Psoas muscle (tissue), 8 donors: Measurements from ENCODE around the gene RAC3. TPM values are rescaled to one million over a fixed set of nuclear protein-coding genes. Genes with fewer than 3 reads are reported as not detected.

ENCODE experiments used
- ATAC-seq, 4 donors: fragments of 200-7000 bp; cut with Tn5 transposase; one replicate each; pipeline ENCODE4 v1.9.1; 2020; ENCODE audit warnings: moderate library complexity in 3 of 4, mild to moderate bottlenecking in 2 of 4
- DNase-seq, 2 donors: peaks; one replicate each; pipeline ENCODE4 v3.0.0-alpha.2; 2020
- H3K27ac ChIP-seq: fragments of 200-600 bp; one replicate; pipeline ENCODE4 v1.8.0; 2022
- H3K27me3 ChIP-seq, 3 donors: fragments of 200-600 bp in 1 of 3; one replicate each; pipeline versions ENCODE4 v1.6.1 to v1.8.0; 2013 to 2022; ENCODE audit warnings: low read length in 2 of 3, mild to moderate bottlenecking in 2 of 3, moderate library complexity in 1 of 3; ENCODE audit not compliant: insufficient read depth in 3 of 3
- H3K36me3 ChIP-seq, 2 donors: fragments of 200-600 bp in 1 of 2; one replicate each; pipeline versions ENCODE4 v1.6.1 to v1.8.0; 2013 to 2022; ENCODE audit warnings: low read depth in 1 of 2, mild to moderate bottlenecking in 1 of 2, moderate library complexity in 1 of 2; ENCODE audit not compliant: insufficient read depth in 1 of 2
- H3K4me1 ChIP-seq: fragments of 200-600 bp; one replicate; pipeline ENCODE4 v1.8.0; 2022
- H3K4me3 ChIP-seq: fragments of 200-600 bp; one replicate; pipeline ENCODE4 v1.8.0; 2022; ENCODE audit warnings: mild to moderate bottlenecking
- H3K9me3 ChIP-seq: fragments of 200-600 bp; one replicate; pipeline ENCODE4 v1.8.0; 2022
- CTCF ChIP-seq: fragments of 200-600 bp; IDR thresholded peaks from one replicate; pipeline ENCODE4 v1.8.0; 2022; ENCODE audit warnings: antibody characterized with exemption
- WGBS, 3 donors: extraction: QIAGEN DNeasy Blood & Tissue Kit; methylation state at CpG; one replicate each; pipeline versions ENCODE4 v1.1.6 to v1.1.7; 2013; 5-methylcytosine and 5-hydroxymethylcytosine counted together
- intact Hi-C, 2 donors: fragments of 100-400 bp; cut with DNase I; formaldehyde crosslinking; loops; one replicate each; pipeline versions ENCODE4 v1.11.0 to v1.14.2; 2022
- polyA plus RNA-seq, 3 donors: library from polyadenylated mRNA; stranded (reverse); fragments of 200-250 nt; gene quantifications; one replicate each; pipeline ENCODE4 v1.2.3, GENCODE V29; 2013
- total RNA-seq, 4 donors: library from RNA; stranded (reverse); fragmentation: NEBNext Ultra II Directional in 2 of 4; extraction: Animal tissue kit (Norgen Biotek cat#: 25700) in 2 of 4; gene quantifications; one replicate each; pipeline versions ENCODE4 v1.2.1 to v1.2.4, GENCODE V29; 2021 to 2023
- donor health status: healthy with polysubstance abuse.
- donor health status: DM: no; HTN: no; CAD: no; lungs with moderate emphysema.
- donor health status: Bipolar disorder and iron deficiency.
- donor health status: healthy.
- donor health status: DM: yes; HTN: yes; CAD: no.
- donor health status: DM: no; HTN: no; CAD: no.
- donor health status: DM: no; HTN: no; CAD: no.
- donor health status: DM: yes; HTN: yes; CAD: no.

Gene RAC3
- total and polyA plus RNA-seq, 7 donors = 0.05 to 0.83 TPM; not detected in 5

GRCh38 chr17:82039695-82040299 is 8.3 kb downstream of the RAC3 start:
- WGBS, 3 donors = 89 to 95% (median 95%) methylated on average over 8 of the region's 8 CpGs
- no peak overlapping the region for H3K27ac ChIP-seq
- TF ChIP-seq CTCF = no peak
- H3K4me3 ChIP-seq = no peak overlapping the region
- H3K4me1 ChIP-seq = peaks cover 12% of the 10 kb centered on the region
- intact Hi-C loops = loop anchor here in 1 of 2 donors (10.0 kb wide), 1 partner anchor 265 kb away; no protein-coding TSS in a partner anchor
- DNase-seq (no peak), ATAC-seq (no peak)
- H3K27me3 ChIP-seq = no peaks in the 10 kb centered on the region
- no peaks in the 10 kb centered on the region for H3K9me3 ChIP-seq
- H3K36me3 ChIP-seq = peaks cover 0 to 7% of the 10 kb centered on the region in 2 donors

- no peak for DNase-seq
- WGBS, 3 donors = 83 to 84% (median 84%) methylated on average over 17 of the region's 17 CpGs
- H3K36me3 ChIP-seq = no peaks in the 10 kb centered on the region
- no peak overlapping the region for H3K27ac ChIP-seq
- peaks cover 6% of the 10 kb centered on the region for H3K4me1 ChIP-seq
- ATAC-seq = no peak
- no peaks in the 10 kb centered on the region for H3K27me3 ChIP-seq
- intact Hi-C loops = no loop called here
- TF ChIP-seq CTCF = no peak
- H3K9me3 ChIP-seq = no peaks in the 10 kb centered on the region
- H3K4me3 ChIP-seq = no peak overlapping the region
These were observed 9.8 kb downstream of the RAC3 start for GRCh38 chr17:82041144-82041814.

GRCh38 chr17:82042649-82043048 is 11.2 kb downstream of the RAC3 start:
- no peak for TF ChIP-seq CTCF
- H3K4me3 ChIP-seq = no peak overlapping the region
- intact Hi-C loops = no loop called here
- peaks cover 0 to 13% of the 10 kb centered on the region in 2 donors for H3K36me3 ChIP-seq
- WGBS, 3 donors = 86 to 90% (median 87%) methylated on average over 9 of the region's 9 CpGs
- no peaks in the 10 kb centered on the region for H3K4me1 ChIP-seq
- H3K27me3 ChIP-seq = no peaks in the 10 kb centered on the region
- DNase-seq = no peak
- no peak overlapping the region for H3K27ac ChIP-seq
- H3K9me3 ChIP-seq = no peaks in the 10 kb centered on the region
- ATAC-seq = no peak

- ATAC-seq = no peak
- Histone ChIP-seq H3K9me3 (no peaks in the 10 kb centered on the region), H3K4me1 (no peaks in the 10 kb centered on the region), H3K27me3 (no peaks in the 10 kb centered on the region), H3K4me3 (no peak overlapping the region), H3K27ac (no peak overlapping the region), H3K36me3 (peaks cover 0 to 22% of the 10 kb centered on the region in 2 donors)
- DNase-seq = no peak
- no peak for TF ChIP-seq CTCF
- intact Hi-C loops = no loop called here
- 54 to 62% (median 58%) methylated on average over 16 of the region's 16 CpGs for WGBS, 3 donors
These were observed 12.0 kb downstream of the RAC3 start for GRCh38 chr17:82043507-82043906.
